ENCODE data around the gene RADIL. TPM values are rescaled to one million over a fixed set of nuclear protein-coding genes. Genes with fewer than 3 reads are reported as not detected.

RADIL gene
- total and polyA plus RNA-seq, 9 of the 15 experiments (the other 6 are each of a cell fraction or from before 2014, with no cell fraction given) = 0.06 to 8.1 (median 1.9) TPM; not detected in 1

- ATAC-seq (no peak), FAIRE-seq (no peak), DNase-seq (ENCODE audit: extremely low read depth in 1 of 4, low spot score in 3 of 4) (no peak)
- no peak overlapping the region for H3K4me3 ChIP-seq
- H3K4me1 ChIP-seq (replicated peaks in 1 of 2; ENCODE audit: control insufficient read depth in 2 of 2, insufficient read depth in 2 of 2, low read length in 2 of 2) = peaks cover 0 to 38% of the 10 kb centered on the region in 2 experiments; a peak in 2 of 5 replicates
- ChIA-PET POLR2A (no interaction called here), CTCF (ENCODE audit: low intra/inter-chr PET ratio) (no interaction called here)
- H3K27ac ChIP-seq (ENCODE audit: extremely low read depth, low read depth, low read length) = no peak overlapping the region
- H3K9ac ChIP-seq (ENCODE audit: insufficient read depth in 1 of 2, low read depth in 2 of 2, low read length in 2 of 2) = no peak overlapping the region
- no peak overlapping the region for H2AFZ ChIP-seq (ENCODE audit: low read depth, low read length)
- BruUV-seq (replicated peaks) = no TSS peak
- TF ChIP-seq, protein P1, sequence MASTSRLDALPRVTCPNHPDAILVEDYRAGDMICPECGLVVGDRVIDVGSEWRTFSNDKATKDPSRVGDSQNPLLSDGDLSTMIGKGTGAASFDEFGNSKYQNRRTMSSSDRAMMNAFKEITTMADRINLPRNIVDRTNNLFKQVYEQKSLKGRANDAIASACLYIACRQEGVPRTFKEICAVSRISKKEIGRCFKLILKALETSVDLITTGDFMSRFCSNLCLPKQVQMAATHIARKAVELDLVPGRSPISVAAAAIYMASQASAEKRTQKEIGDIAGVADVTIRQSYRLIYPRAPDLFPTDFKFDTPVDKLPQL (IDR thresholded peaks at IDR 0.05; ENCODE audit: extremely low read depth, insufficient read length) = no peak
- no peak for TF ChIP-seq EGR1 (conservative IDR thresholded peaks at IDR 0.05)
- no peak for TF ChIP-seq ZNF133 (CRISPR knock-in tag; IDR thresholded peaks at IDR 0.05)
- TF ChIP-seq CC2D1A (IDR thresholded peaks at IDR 0.05) = no peak
- no peak for TF ChIP-seq ETS2 (tag; IDR thresholded peaks at IDR 0.05; ENCODE audit: borderline replicate concordance, poor library complexity, severe bottlenecking)
- no peak for TF ChIP-seq ZNF707 (CRISPR knock-in tag; conservative IDR thresholded peaks at IDR 0.05)
- no peak for TF ChIP-seq POLR2A (conservative IDR thresholded peaks at IDR 0.05)
- TF ChIP-seq, protein P2, sequence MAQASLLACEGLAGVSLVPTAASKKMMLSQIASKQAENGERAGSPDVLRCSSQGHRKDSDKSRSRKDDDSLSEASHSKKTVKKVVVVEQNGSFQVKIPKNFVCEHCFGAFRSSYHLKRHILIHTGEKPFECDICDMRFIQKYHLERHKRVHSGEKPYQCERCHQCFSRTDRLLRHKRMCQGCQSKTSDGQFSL (CRISPR knock-in tag; IDR thresholded peaks at IDR 0.05) = no peak
- TF ChIP-seq, protein P2 (tag; IDR thresholded peaks at IDR 0.05) = no peak
- no peak for TF ChIP-seq TRIM28 (IDR thresholded peaks at IDR 0.05)
- TF ChIP-seq RBM15 (IDR thresholded peaks at IDR 0.05; ENCODE audit: insufficient read depth, low read length) = no peak
- no peak for TF ChIP-seq TSC22D4 (tag; IDR thresholded peaks at IDR 0.05)
- no peak for TF ChIP-seq ZNF12 (CRISPR knock-in tag; IDR thresholded peaks at IDR 0.05)
- TF ChIP-seq THAP7 (CRISPR knock-in tag; IDR thresholded peaks at IDR 0.05) = no peak
- TF ChIP-seq SETDB1 (IDR thresholded peaks at IDR 0.05; ENCODE audit: low read length) = no peak
- TF ChIP-seq, protein P3, sequence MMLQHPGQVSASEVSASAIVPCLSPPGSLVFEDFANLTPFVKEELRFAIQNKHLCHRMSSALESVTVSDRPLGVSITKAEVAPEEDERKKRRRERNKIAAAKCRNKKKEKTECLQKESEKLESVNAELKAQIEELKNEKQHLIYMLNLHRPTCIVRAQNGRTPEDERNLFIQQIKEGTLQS (IDR thresholded peaks at IDR 0.05) = no peak
- TF ChIP-seq, protein P3 (CRISPR knock-in tag; conservative IDR thresholded peaks at IDR 0.05) = no peak
- TF ChIP-seq HEY1 (CRISPR knock-in tag; IDR thresholded peaks at IDR 0.05; ENCODE audit: borderline replicate concordance) = no peak
- TF ChIP-seq BRF2 (IDR thresholded peaks at IDR 0.05; ENCODE audit: borderline replicate concordance, insufficient read depth, insufficient read length) = no peak
- TF ChIP-seq ZNF184 (CRISPR knock-in tag; IDR thresholded peaks at IDR 0.05) = no peak
- intact Hi-C loops (cut with micrococcal nuclease) (no loop called here), in situ Hi-C loops (cut with MboI) (no loop called here)
- H3K79me2 ChIP-seq (ENCODE audit: control insufficient read depth, insufficient read depth, low read length) = no peaks in the 10 kb centered on the region; the same call in 2 of the 3 replicates
- no peaks in the 10 kb centered on the region for H3K27me3 ChIP-seq (ENCODE audit: control insufficient read depth in 2 of 2, insufficient read depth in 2 of 2, low read length in 2 of 2)
- H3K4me2 ChIP-seq (ENCODE audit: insufficient read depth, low read length) = no peak overlapping the region
- peaks cover 5% of the 10 kb centered on the region for H4K20me1 ChIP-seq (replicated peaks; ENCODE audit: control insufficient read depth, insufficient read depth, low read length)
- no peaks in the 10 kb centered on the region for H3K9me3 ChIP-seq (replicated peaks; ENCODE audit: control insufficient read depth, insufficient read depth, low read depth, low read length)
- H3K36me3 ChIP-seq (ENCODE audit: control insufficient read depth, insufficient read depth, low read length) = no peaks in the 10 kb centered on the region
- no peaks in the 10 kb centered on the region for H3K9me1 ChIP-seq (ENCODE audit: control insufficient read depth, insufficient read depth, low read length)
- 78% methylated on average over 10 of the region's 30 CpGs for WGBS (ENCODE audit: insufficient coverage, low coverage, missing lambda C conversion rate)
These were observed 47.3 kb downstream of the RADIL start for GRCh38 chr7:4836206-4836661.
